Measurements from ENCODE around the gene SLC25A6. TPM values are rescaled to one million over a fixed set of nuclear protein-coding genes. Genes with fewer than 3 reads are reported as not detected.
"Not testable (repeated sequence)": the region's sequence is repeated elsewhere in the genome, so short reads cannot be mapped to it uniquely, and the experiment has no call there.

The SLC25A6 gene
- total RNA-seq, 1 donor = 311 TPM

DNA sequence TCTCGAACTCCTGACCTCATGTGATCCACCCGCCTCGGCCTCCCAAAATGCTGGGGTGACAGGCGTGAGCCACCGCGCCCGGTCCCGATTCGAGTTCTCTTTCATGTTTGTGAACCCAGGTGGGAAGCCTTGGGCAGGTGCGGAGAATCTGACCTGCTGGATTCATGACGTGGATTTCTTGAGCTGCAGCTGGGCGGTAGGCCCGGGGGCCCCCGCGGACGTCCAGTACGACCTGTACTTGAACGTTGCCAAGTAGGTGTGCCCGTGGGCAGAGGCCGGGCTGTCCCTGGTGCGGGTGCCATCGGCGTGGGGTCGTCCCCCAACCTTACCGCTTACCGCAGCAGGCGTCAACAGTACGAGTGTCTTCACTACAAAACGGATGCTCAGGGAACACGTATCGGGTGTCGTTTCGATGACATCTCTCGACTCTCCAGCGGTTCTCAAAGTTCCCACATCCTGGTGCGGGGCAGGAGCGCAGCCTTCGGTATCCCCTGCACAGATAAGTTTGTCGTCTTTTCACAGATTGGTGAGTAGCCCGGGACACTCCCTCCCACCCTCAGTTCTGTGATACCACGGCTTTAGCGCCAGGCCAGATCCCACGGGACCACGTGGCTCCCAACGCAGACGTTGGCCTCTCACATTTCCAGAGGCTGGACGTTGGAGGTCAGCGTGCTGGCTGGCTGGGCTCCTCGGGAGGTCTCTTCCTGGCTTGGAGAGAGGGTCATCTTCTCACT lies 39.8 kb downstream of the SLC25A6 start:
- DNase-seq (ENCODE audit: low read depth) = no peak
- no peak overlapping the region for H3K4me3 ChIP-seq (ENCODE audit: low read depth, low read length)
- TF ChIP-seq, protein P1, sequence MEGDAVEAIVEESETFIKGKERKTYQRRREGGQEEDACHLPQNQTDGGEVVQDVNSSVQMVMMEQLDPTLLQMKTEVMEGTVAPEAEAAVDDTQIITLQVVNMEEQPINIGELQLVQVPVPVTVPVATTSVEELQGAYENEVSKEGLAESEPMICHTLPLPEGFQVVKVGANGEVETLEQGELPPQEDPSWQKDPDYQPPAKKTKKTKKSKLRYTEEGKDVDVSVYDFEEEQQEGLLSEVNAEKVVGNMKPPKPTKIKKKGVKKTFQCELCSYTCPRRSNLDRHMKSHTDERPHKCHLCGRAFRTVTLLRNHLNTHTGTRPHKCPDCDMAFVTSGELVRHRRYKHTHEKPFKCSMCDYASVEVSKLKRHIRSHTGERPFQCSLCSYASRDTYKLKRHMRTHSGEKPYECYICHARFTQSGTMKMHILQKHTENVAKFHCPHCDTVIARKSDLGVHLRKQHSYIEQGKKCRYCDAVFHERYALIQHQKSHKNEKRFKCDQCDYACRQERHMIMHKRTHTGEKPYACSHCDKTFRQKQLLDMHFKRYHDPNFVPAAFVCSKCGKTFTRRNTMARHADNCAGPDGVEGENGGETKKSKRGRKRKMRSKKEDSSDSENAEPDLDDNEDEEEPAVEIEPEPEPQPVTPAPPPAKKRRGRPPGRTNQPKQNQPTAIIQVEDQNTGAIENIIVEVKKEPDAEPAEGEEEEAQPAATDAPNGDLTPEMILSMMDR (IDR thresholded peaks at IDR 0.05; ENCODE audit: insufficient read depth, low read length) = no peak

DNA sequence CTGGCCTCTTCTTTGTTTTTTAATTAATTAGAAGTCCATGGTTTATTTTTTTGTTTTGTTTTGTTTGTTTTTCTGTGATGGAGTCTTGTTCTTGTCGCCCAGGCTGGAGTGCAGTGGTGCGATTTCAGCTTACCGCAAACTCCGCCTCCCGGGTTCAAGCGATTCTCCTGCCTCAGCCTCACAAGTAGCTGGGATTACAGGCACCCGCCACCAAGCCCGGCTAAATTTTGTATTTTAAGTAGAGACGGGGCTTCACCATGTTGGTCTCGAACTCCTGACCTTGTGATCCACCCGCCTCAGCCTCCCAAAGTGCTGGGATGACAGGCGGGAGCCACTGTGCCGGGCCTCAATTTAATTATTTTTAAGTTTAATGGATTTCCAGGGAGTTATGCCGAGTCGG lies 42.3 kb downstream of the SLC25A6 start:
- not testable (repeated sequence) for DNase-seq (ENCODE audit: low read depth); H3K4me3 ChIP-seq (ENCODE audit: low read depth, low read length)

GRCh38 chrX:1341545-1342184 lies 50.2 kb downstream of the SLC25A6 start:
- TF ChIP-seq, protein P1 (IDR thresholded peaks at IDR 0.05; ENCODE audit: insufficient read depth, low read length) = no peak
- H3K4me3 ChIP-seq (ENCODE audit: low read depth, low read length) = no peak overlapping the region
- no peak for DNase-seq (ENCODE audit: low read depth)

DNA sequence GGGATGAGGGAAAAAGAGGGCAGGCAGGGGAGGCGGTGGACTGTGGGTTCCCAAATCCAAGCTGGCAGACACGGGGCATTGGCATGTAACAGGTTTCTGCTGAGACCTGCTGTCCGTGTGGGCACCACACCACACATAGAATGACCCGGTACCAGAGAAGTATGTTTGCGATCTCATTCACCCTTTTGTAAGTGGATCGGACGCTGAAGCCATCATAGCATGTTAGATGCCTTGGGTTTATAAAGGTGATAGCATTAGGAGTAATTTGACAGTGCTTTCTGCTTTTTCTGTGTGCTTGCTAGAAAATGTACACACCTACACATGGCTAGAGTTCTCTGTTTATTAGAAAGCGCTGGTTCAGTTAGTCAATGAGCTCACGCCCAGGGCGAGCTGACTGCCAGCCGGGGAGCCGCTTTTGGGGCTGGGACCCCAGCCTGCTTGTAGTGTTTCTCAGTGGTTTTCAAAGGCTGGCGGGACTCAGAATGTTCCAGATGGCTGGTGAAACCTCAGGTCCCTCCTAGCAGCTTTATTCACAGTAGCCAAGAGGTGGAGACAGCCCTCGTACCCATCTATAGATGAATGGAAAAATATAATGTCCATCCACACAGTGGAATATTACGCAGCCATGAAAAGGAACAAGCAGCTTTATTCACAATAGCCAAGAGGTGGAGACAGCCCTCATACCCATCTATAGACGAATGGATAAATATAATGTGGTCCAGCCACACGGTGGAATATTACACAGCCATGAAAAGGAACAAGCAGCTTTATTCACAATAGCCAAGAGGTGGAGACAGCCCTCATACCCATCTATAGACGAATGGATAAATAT lies 54.7 kb downstream of the SLC25A6 start:
- DNase-seq (ENCODE audit: low read depth) = no peak
- no peak overlapping the region for H3K4me3 ChIP-seq (ENCODE audit: low read depth, low read length)
- TF ChIP-seq, protein P1 (IDR thresholded peaks at IDR 0.05; ENCODE audit: insufficient read depth, low read length) = no peak

GRCh38 chrX:1336331-1336943 lies 55.5 kb downstream of the SLC25A6 start, which contains the start of gene IL3RA:
IL3RA (plus strand) TSS chrX:1336785; CDS start chrX:1341766, 4,981 bp downstream.
- no peak for DNase-seq (ENCODE audit: low read depth)
- TF ChIP-seq, protein P1 (IDR thresholded peaks at IDR 0.05; ENCODE audit: insufficient read depth, low read length) = no peak
- H3K4me3 ChIP-seq (ENCODE audit: low read depth, low read length) = no peak within 1 kb of the TSS

Other genes starting within 250 kb of the SLC25A6 start
- not detected in 2 replicates for gene CRLF2, start 179.5 kb downstream of the SLC25A6 start, total RNA-seq (ENCODE audit: low replicate concordance)
- gene CSF2RA, start 123.3 kb downstream of the SLC25A6 start, total RNA-seq (ENCODE audit: low replicate concordance) = not detected in 2 replicates
- 0.09 TPM in 1 of 2 replicates, not detected in the other for gene IL3RA, start 55.3 kb downstream of the SLC25A6 start, total RNA-seq (ENCODE audit: low replicate concordance)
- 17.6 and 30.2 TPM in 2 replicates for gene ASMTL, start 60.8 kb upstream of the SLC25A6 start, total RNA-seq (ENCODE audit: low replicate concordance)
- gene P2RY8, start 145.1 kb upstream of the SLC25A6 start, total RNA-seq (ENCODE audit: low replicate concordance) = not detected in 2 replicates
- gene AKAP17A, start 199.5 kb upstream of the SLC25A6 start, total RNA-seq (ENCODE audit: low replicate concordance) = 9.5 and 16.9 TPM in 2 replicates
- not detected in 2 replicates for gene ASMT, start 222.9 kb upstream of the SLC25A6 start, total RNA-seq (ENCODE audit: low replicate concordance)

Data from fibroblast of the aortic adventitia (primary cell).